MCF 10A (cell line): ENCODE measurements around the gene ZCCHC4. TPM values are rescaled to one million over a fixed set of nuclear protein-coding genes. Genes with fewer than 3 reads are reported as not detected.

Experiments
- BruUV-seq: library from RNA; stranded (reverse); fragments of 400-500 nt; replicated peaks from 2 replicates; lab custom pipeline; 2021; lab: Mats Ljungman, UMichigan
- CTCF ChIA-PET: fragments of 300-600 bp; sonication (Branson Sonifier 250); formaldehyde crosslinking; extraction: SDS; loops from one replicate; lab custom pipeline; 2021; ENCODE audit warnings: antibody characterized with exemption, inconsistent platforms; lab: Yijun Ruan, JAX
- POLR2A ChIA-PET: fragments of 300-600, 350-650 bp; sonication (Branson Sonifier 250); formaldehyde crosslinking; extraction: SDS; loops from one replicate; lab custom pipeline; 2020; ENCODE audit warnings: antibody characterized with exemption, inconsistent platforms; lab: Yijun Ruan, JAX
- DNase-seq: peaks from one replicate; pipeline ENCODE4 v3.0.0-alpha.2; 2018; ENCODE audit not compliant: unreplicated experiment
- H3K27ac Mint-ChIP-seq: one replicate; pipeline ENCODE4 v1.8.0; 2022; ENCODE audit warnings: mild to moderate bottlenecking, low read depth, mixed read lengths; ENCODE audit not compliant: unreplicated experiment
- H3K27me3 Mint-ChIP-seq: one replicate; pipeline ENCODE4 v1.8.0; 2022; ENCODE audit warnings: mixed read lengths; ENCODE audit not compliant: insufficient read depth, unreplicated experiment
- H3K36me3 Mint-ChIP-seq: one replicate; pipeline ENCODE4 v1.8.0; 2022; ENCODE audit warnings: mild to moderate bottlenecking, moderate library complexity, mixed read lengths; ENCODE audit not compliant: insufficient read depth, unreplicated experiment
- H3K4me1 Mint-ChIP-seq: one replicate; pipeline ENCODE4 v1.8.0; 2022; ENCODE audit warnings: mixed read lengths; ENCODE audit not compliant: insufficient read depth, unreplicated experiment
- H3K4me3 Mint-ChIP-seq: one replicate; pipeline ENCODE4 v1.8.0; 2022; ENCODE audit warnings: mild to moderate bottlenecking, moderate library complexity, mixed read lengths; ENCODE audit not compliant: unreplicated experiment
- H3K9me3 Mint-ChIP-seq: one replicate; pipeline ENCODE4 v1.8.0; 2022; ENCODE audit warnings: mixed read lengths; ENCODE audit not compliant: unreplicated experiment
- intact Hi-C: fragments of 100-400 bp; cut with micrococcal nuclease; formaldehyde crosslinking; loops from 2 replicates; pipeline ENCODE4 v1.14.1; 2022
- total RNA-seq: library from RNA; stranded (reverse); gene quantifications from 2 replicates; pipeline ENCODE4 v1.2.3, GENCODE V29; 2022
- TF ChIP-seq, protein P1 (sequence below): fragments of 200-600 bp; IDR thresholded peaks from one replicate; pipeline ENCODE4 v1.8.0; 2022; ENCODE audit warnings: antibody characterized with exemption, mild to moderate bottlenecking; ENCODE audit not compliant: unreplicated experiment

The ZCCHC4 gene
- total RNA-seq, 1 experiment from 2014 or later = 7.7 TPM

DNA sequence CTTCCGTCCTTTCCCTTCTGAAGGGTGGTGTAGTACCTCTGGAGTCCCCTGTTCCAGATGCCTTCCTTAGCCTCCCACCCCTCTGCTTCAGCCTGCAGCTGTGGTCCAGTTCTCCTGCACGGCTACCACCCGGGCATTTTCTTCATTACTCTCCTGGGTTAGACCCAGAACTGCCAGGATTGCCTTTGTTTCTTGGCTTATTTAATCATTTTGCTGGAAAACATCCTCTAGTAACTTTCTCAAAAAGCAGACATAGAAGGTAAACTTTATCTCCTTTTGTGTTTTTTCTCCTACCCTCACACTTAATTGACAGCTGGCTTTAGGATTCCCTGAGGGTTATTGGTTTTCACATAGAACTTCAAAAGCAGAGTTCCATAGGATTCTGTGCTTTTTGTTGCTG lies 84.7 kb downstream of the ZCCHC4 start:
- H3K9me3 Mint-ChIP-seq = no peaks in the 10 kb centered on the region
- peaks cover 81% of the 10 kb centered on the region for H3K36me3 Mint-ChIP-seq
- intact Hi-C loops = no loop called here
- H3K4me3 Mint-ChIP-seq = no peak overlapping the region
- ChIA-PET POLR2A (interaction anchor here (0.7 kb wide), 1 partner anchor 337 kb away, joined by 3 read pairs; no protein-coding TSS in a partner anchor), CTCF (interaction anchor here (0.9 to 1.0 kb wide), 2 partner anchors 34 to 42 kb away, joined by 3 read pairs; no protein-coding TSS in a partner anchor)
- DNase-seq = no peak
- peaks cover 9% of the 10 kb centered on the region for H3K4me1 Mint-ChIP-seq
- BruUV-seq = no TSS peak
- H3K27ac Mint-ChIP-seq = no peak overlapping the region
- TF ChIP-seq, protein P1, sequence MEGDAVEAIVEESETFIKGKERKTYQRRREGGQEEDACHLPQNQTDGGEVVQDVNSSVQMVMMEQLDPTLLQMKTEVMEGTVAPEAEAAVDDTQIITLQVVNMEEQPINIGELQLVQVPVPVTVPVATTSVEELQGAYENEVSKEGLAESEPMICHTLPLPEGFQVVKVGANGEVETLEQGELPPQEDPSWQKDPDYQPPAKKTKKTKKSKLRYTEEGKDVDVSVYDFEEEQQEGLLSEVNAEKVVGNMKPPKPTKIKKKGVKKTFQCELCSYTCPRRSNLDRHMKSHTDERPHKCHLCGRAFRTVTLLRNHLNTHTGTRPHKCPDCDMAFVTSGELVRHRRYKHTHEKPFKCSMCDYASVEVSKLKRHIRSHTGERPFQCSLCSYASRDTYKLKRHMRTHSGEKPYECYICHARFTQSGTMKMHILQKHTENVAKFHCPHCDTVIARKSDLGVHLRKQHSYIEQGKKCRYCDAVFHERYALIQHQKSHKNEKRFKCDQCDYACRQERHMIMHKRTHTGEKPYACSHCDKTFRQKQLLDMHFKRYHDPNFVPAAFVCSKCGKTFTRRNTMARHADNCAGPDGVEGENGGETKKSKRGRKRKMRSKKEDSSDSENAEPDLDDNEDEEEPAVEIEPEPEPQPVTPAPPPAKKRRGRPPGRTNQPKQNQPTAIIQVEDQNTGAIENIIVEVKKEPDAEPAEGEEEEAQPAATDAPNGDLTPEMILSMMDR = no peak
- H3K27me3 Mint-ChIP-seq = no peaks in the 10 kb centered on the region

GRCh38 chr4:25399510-25399909 lies 86.9 kb downstream of the ZCCHC4 start:
- H3K27ac Mint-ChIP-seq = no peak overlapping the region
- ChIA-PET CTCF (no interaction called here), POLR2A (no interaction called here)
- no peaks in the 10 kb centered on the region for H3K9me3 Mint-ChIP-seq
- H3K27me3 Mint-ChIP-seq = no peaks in the 10 kb centered on the region
- peaks cover 9% of the 10 kb centered on the region for H3K4me1 Mint-ChIP-seq
- TF ChIP-seq, protein P1 = no peak
- DNase-seq = no peak
- peaks cover 78% of the 10 kb centered on the region for H3K36me3 Mint-ChIP-seq
- no TSS peak for BruUV-seq
- H3K4me3 Mint-ChIP-seq = no peak overlapping the region
- intact Hi-C loops = no loop called here

GRCh38 chr4:25401066-25401465 lies 88.5 kb downstream of the ZCCHC4 start:
- no peaks in the 10 kb centered on the region for H3K27me3 Mint-ChIP-seq
- CTCF ChIA-PET = no interaction called here
- BruUV-seq = no TSS peak
- H3K36me3 Mint-ChIP-seq = peaks cover 77% of the 10 kb centered on the region
- TF ChIP-seq, protein P1 = no peak
- H3K4me3 Mint-ChIP-seq = no peak overlapping the region
- no peak overlapping the region for H3K27ac Mint-ChIP-seq
- intact Hi-C loops = no loop called here
- H3K4me1 Mint-ChIP-seq = peaks cover 9% of the 10 kb centered on the region
- no peaks in the 10 kb centered on the region for H3K9me3 Mint-ChIP-seq
- peak; percentile 7 for DNase-seq
- POLR2A ChIA-PET = interaction anchor here (0.6 kb wide), 1 partner anchor 9 kb away, joined by 3 read pairs; no protein-coding TSS in a partner anchor

DNA sequence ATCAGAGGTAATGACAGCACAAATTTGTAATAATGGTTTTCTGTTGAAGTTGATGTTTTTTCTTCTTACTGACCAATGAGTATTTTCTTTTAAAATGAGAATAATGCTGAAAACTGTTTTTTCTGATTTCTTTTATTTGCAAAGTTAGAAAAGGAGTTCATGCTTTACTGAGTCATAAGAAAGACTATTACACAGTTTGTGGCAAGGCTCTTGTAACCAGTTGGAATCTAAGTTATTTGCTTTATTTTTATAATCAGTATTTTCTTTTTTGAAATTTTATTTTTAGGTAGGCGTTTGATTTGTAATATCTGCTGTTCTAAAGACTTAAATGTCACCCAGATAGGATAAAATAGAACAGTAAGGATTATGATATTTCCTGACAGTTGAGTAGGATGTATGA lies 89.9 kb downstream of the ZCCHC4 start:
- H3K36me3 Mint-ChIP-seq = peaks cover 77% of the 10 kb centered on the region
- ChIA-PET POLR2A (interaction anchor here (0.6 to 2.3 kb wide), 4 partner anchors 10 to 90 kb away, joined by 3 to 5 read pairs (median 4); partner anchors contain the start of genes ANAPC4 and ZCCHC4), CTCF (interaction anchor here (0.6 kb wide), 1 partner anchor 38 kb away, joined by 3 read pairs; no protein-coding TSS in a partner anchor)
- BruUV-seq = no TSS peak
- no peaks in the 10 kb centered on the region for H3K27me3 Mint-ChIP-seq
- no peak overlapping the region for H3K27ac Mint-ChIP-seq
- no peak overlapping the region for H3K4me3 Mint-ChIP-seq
- intact Hi-C loops = no loop called here
- DNase-seq = no peak
- no peaks in the 10 kb centered on the region for H3K9me3 Mint-ChIP-seq
- peaks cover 9% of the 10 kb centered on the region for H3K4me1 Mint-ChIP-seq
- TF ChIP-seq, protein P1 = no peak
